OCI-LY3 (cell line): ENCODE data around the gene PCGF2.

ENCODE experiments used
- H2AFZ ChIP-seq: fragments of 200-600, 300-600 bp; shearing (Covaris generic); 2 replicates; pipeline ENCODE4 v1.6.0; 2014; ENCODE audit warnings: antibody characterized with exemption, low read depth, low read length
- H3K27ac ChIP-seq: fragments of 200-600, 300-600 bp; sonication (generic); 2 replicates; pipeline ENCODE4 v1.5.1; 2014; ENCODE audit warnings: mild to moderate bottlenecking, low read length, moderate library complexity, mixed read lengths
- H3K27me3 ChIP-seq: fragments of 200-600, 300-600 bp; sonication (generic); 2 replicates; pipeline ENCODE4 v1.6.1; 2014; ENCODE audit warnings: low read depth, low read length, mixed read lengths
- H3K36me3 ChIP-seq: fragments of 200-600, 300-600 bp; sonication (generic); replicated peaks from 2 replicates; pipeline ENCODE3; 2014; ENCODE audit warnings: low read depth, low read length, mixed read lengths
- H3K4me1 ChIP-seq: fragments of 300-600, 200-600 bp; sonication (generic); 2 replicates; pipeline ENCODE4 v1.6.1; 2014; ENCODE audit warnings: low read length, mixed read lengths
- H3K4me2 ChIP-seq: fragments of 200-600, 300-600 bp; sonication (generic); 2 replicates; pipeline ENCODE4 v1.6.1; 2014; ENCODE audit warnings: low read length, mixed read lengths
- H3K4me3 ChIP-seq: fragments of 300-600, 200-600 bp; sonication (generic); 2 replicates; pipeline ENCODE4 v1.5.1; 2014; ENCODE audit warnings: antibody characterized with exemption, mild to moderate bottlenecking, low read length, moderate library complexity
- H3K79me2 ChIP-seq: fragments of 300-600, 200-600 bp; shearing (Covaris generic); 2 replicates; pipeline ENCODE4 v1.6.1; 2014; ENCODE audit warnings: mild to moderate bottlenecking, low read length, mixed read lengths
- H3K9ac ChIP-seq: fragments of 300-600, 200-600 bp; shearing (Covaris generic); 2 replicates; pipeline ENCODE4 v1.6.0; 2014; ENCODE audit warnings: mild to moderate bottlenecking, low read length, moderate library complexity
- H3K9me3 ChIP-seq: fragments of 200-600, 300-600 bp; shearing (Covaris generic); 2 replicates; pipeline ENCODE4 v1.6.1; 2014; ENCODE audit warnings: low read length, mixed read lengths; ENCODE audit not compliant: insufficient read depth
- H4K20me1 ChIP-seq: fragments of 200-600, 300-600 bp; sonication (generic); 2 replicates; pipeline ENCODE4 v1.6.1; 2016; ENCODE audit warnings: low read length, mixed read lengths; ENCODE audit not compliant: insufficient read depth
- CTCF ChIP-seq: fragments of 200-600, 300-600 bp; sonication (generic); IDR thresholded peaks from 2 replicates; pipeline ENCODE4 v1.5.1; 2014; ENCODE audit warnings: antibody characterized with exemption, low read length, low read depth
- EZH2phosphoT487 ChIP-seq: fragments of 200-600 bp; shearing (Covaris generic); IDR thresholded peaks from 2 replicates; pipeline ENCODE4 v1.6.1; 2018; ENCODE audit warnings: antibody characterized with exemption, mixed run types, low read depth

Gene PCGF2

GRCh38 chr17:38702166-38702915 is 45.8 kb downstream of the PCGF2 start:
- H3K27me3 ChIP-seq: no peaks in the 10 kb centered on the region
- H3K4me2 ChIP-seq: peak overlapping the region; percentile 100
- H3K79me2 ChIP-seq: peaks cover 45% of the 10 kb centered on the region
- TF ChIP-seq EZH2phosphoT487 (no peak), CTCF (no peak)
- H3K9me3 ChIP-seq: no peaks in the 10 kb centered on the region
- peak overlapping the region; percentile 100 for H3K27ac ChIP-seq
- no peak overlapping the region for H2AFZ ChIP-seq
- peaks cover 4% of the 10 kb centered on the region for H3K36me3 ChIP-seq
- H3K4me1 ChIP-seq: peaks cover 43% of the 10 kb centered on the region
- H3K4me3 ChIP-seq: peak overlapping the region; percentile 96
- H4K20me1 ChIP-seq: peaks cover 8% of the 10 kb centered on the region
- peak overlapping the region; percentile 100 for H3K9ac ChIP-seq

- Histone ChIP-seq H3K9me3 (no peaks in the 10 kb centered on the region), H3K4me3 (peak overlapping the region; percentile 96), H3K27me3 (no peaks in the 10 kb centered on the region), H3K4me2 (peak overlapping the region; percentile 100), H3K36me3 (peaks cover 3% of the 10 kb centered on the region), H4K20me1 (peaks cover 1% of the 10 kb centered on the region; the same call in 1 of the 2 replicates), H3K27ac (peak overlapping the region; percentile 100), H3K9ac (peak overlapping the region; percentile 100), H3K4me1 (peaks cover 43% of the 10 kb centered on the region), H2AFZ (no peak overlapping the region), H3K79me2 (peaks cover 38% of the 10 kb centered on the region)
- TF ChIP-seq CTCF: no peak
- no peak for TF ChIP-seq EZH2phosphoT487
Observed at GRCh38 chr17:38701504-38702165, 46.5 kb downstream of the PCGF2 start.

GRCh38 chr17:38698760-38699159 is 49.4 kb downstream of the PCGF2 start:
- no peak overlapping the region for H3K4me2 ChIP-seq
- H3K27me3 ChIP-seq: no peaks in the 10 kb centered on the region
- no peaks in the 10 kb centered on the region for H4K20me1 ChIP-seq
- H3K79me2 ChIP-seq: peaks cover 11% of the 10 kb centered on the region
- no peak overlapping the region for H3K9ac ChIP-seq
- peaks cover 49% of the 10 kb centered on the region for H3K4me1 ChIP-seq
- no peak overlapping the region for H3K27ac ChIP-seq
- H2AFZ ChIP-seq: no peak overlapping the region
- no peak overlapping the region for H3K4me3 ChIP-seq
- TF ChIP-seq CTCF: no peak
- TF ChIP-seq EZH2phosphoT487: no peak
- H3K36me3 ChIP-seq: peaks cover 3% of the 10 kb centered on the region
- H3K9me3 ChIP-seq: no peaks in the 10 kb centered on the region

- Histone ChIP-seq H4K20me1 (no peaks in the 10 kb centered on the region), H3K4me3 (no peak overlapping the region), H3K79me2 (no peaks in the 10 kb centered on the region), H3K27me3 (no peaks in the 10 kb centered on the region), H3K9ac (no peak overlapping the region), H3K27ac (no peak overlapping the region), H2AFZ (no peak overlapping the region), H3K9me3 (no peaks in the 10 kb centered on the region), H3K4me2 (no peak overlapping the region), H3K4me1 (peaks cover 49% of the 10 kb centered on the region), H3K36me3 (peaks cover 3% of the 10 kb centered on the region)
- TF ChIP-seq CTCF (no peak), EZH2phosphoT487 (no peak)
Observed at GRCh38 chr17:38697061-38697820, 50.9 kb downstream of the PCGF2 start.
